Hematopoietic multipotent progenitor cell treated with erythropoietin and hydrocortisone succinate and interleukin-3 and kit ligand, for 17 days (in vitro differentiated cells): ENCODE data around the gene DCAF4.

Experiments used
- DNase-seq: peaks from one replicate; pipeline ENCODE4 v3.0.0-alpha.2; 2015; ENCODE audit warnings: low spot score

The DCAF4 gene

GRCh38 chr14:72970824-72971434 lies 44.7 kb downstream of the DCAF4 start:
- no peak for DNase-seq

- no peak for DNase-seq
These were observed 48.4 kb downstream of the DCAF4 start for GRCh38 chr14:72974661-72975060.

- DNase-seq, result peak; percentile 31
These were observed 49.5 kb downstream of the DCAF4 start for GRCh38 chr14:72975770-72976169.

GRCh38 chr14:72978856-72979255 lies 52.6 kb downstream of the DCAF4 start:
- DNase-seq, result no peak

- DNase-seq, result no peak
These were observed 54.6 kb downstream of the DCAF4 start for GRCh38 chr14:72980863-72981262.

GRCh38 chr14:72982146-72982708 lies 56.0 kb downstream of the DCAF4 start:
- no peak for DNase-seq

GRCh38 chr14:72986214-72986613 lies 60.0 kb downstream of the DCAF4 start:
- DNase-seq, result no peak

- DNase-seq, result no peak
These were observed 60.6 kb downstream of the DCAF4 start for GRCh38 chr14:72986857-72987256.

- DNase-seq, result no peak
These were observed 63.9 kb downstream of the DCAF4 start for GRCh38 chr14:72990171-72990570.

- DNase-seq, result no peak
These were observed 70.7 kb downstream of the DCAF4 start for GRCh38 chr14:72996916-72997315.

- DNase-seq, result no peak
These were observed 72.1 kb downstream of the DCAF4 start for GRCh38 chr14:72998252-72998903.

- DNase-seq, result no peak
These were observed 73.1 kb downstream of the DCAF4 start for GRCh38 chr14:72999316-72999715.

- no peak for DNase-seq
These were observed 73.8 kb downstream of the DCAF4 start for GRCh38 chr14:73000073-73000472.

- DNase-seq, result peak; percentile 81
These were observed 77.4 kb downstream of the DCAF4 start for GRCh38 chr14:73003681-73004080.

- peak; percentile 49 for DNase-seq
These were observed 78.4 kb downstream of the DCAF4 start for GRCh38 chr14:73004641-73005040.

GRCh38 chr14:73007835-73008234 lies 81.6 kb downstream of the DCAF4 start:
- DNase-seq, result peak; percentile 4

GRCh38 chr14:73008501-73008900 lies 82.2 kb downstream of the DCAF4 start:
- peak; percentile 4 for DNase-seq
